A549 (cell line): ENCODE measurements around the gene ERBB2. TPM values are rescaled to one million over a fixed set of nuclear protein-coding genes. Genes with fewer than 3 reads are reported as not detected.

Source experiments
- ATAC-seq, 2 experiments: fragments of 200-7000 bp in 1 of 2; fragments of >200 bp in 1 of 2; cut with Nextera tagmentation in 1 of 2; cut with Tn5 transposase in 1 of 2; 3 replicates each; pipeline versions ENCODE4 v1.8.0 to v1.9.1; 2018 to 2020; ENCODE audit warnings: mild to moderate bottlenecking in 1 of 2, moderate library complexity in 1 of 2
- CTCF ChIA-PET: fragments of 300-600 bp; sonication (Branson Sonifier 250); formaldehyde crosslinking; extraction: SDS; loops from one replicate; lab custom pipeline; 2021; ENCODE audit warnings: antibody characterized with exemption, inconsistent platforms; lab: Yijun Ruan, JAX
- POLR2A ChIA-PET: fragments of 350-600 bp; formaldehyde crosslinking; extraction: SDS; loops from one replicate; lab custom pipeline; 2021; ENCODE audit warnings: antibody characterized with exemption, inconsistent platforms; lab: Yijun Ruan, JAX
- DNase-seq, 2 experiments: peaks; one replicate each; pipeline versions ENCODE4 v3.0.0 to v3.0.0-alpha.2; 2011 to 2016; ENCODE audit warnings: low read depth in 1 of 2, low spot score in 1 of 2
- FAIRE-seq: peaks from 2 replicates; lab custom pipeline; 2011; peaks lifted over from hg19 to GRCh38; lab: Jason Lieb, UNC
- H3K27ac ChIP-seq, 2 experiments: fragments of >200 bp; sonication (Bioruptor Twin); formaldehyde crosslinking; 3 replicates each; pipeline ENCODE4 v1.5.1; 2016 to 2017
- H3K4me1 ChIP-seq: fragments of >200 bp; sonication (Bioruptor Twin); formaldehyde crosslinking; 3 replicates; pipeline ENCODE4 v1.6.1; 2016
- H3K4me2 ChIP-seq: fragments of >200 bp; sonication (Bioruptor Twin); formaldehyde crosslinking; 3 replicates; pipeline ENCODE4 v1.6.1; 2016
- H3K4me3 ChIP-seq: fragments of >200 bp; sonication (Bioruptor Twin); formaldehyde crosslinking; 3 replicates; pipeline ENCODE4 v1.5.1; 2016
- H3K9me3 ChIP-seq: fragments of >200 bp; sonication (Bioruptor Twin); formaldehyde crosslinking; 3 replicates; pipeline ENCODE4 v1.6.1; 2016
- BCL3 ChIP-seq: fragments of >200 bp; sonication (Bioruptor Twin); formaldehyde crosslinking; IDR thresholded peaks from 3 replicates; pipeline ENCODE4 v1.6.1; 2016
- BHLHE40 ChIP-seq: IDR thresholded peaks from 2 replicates; pipeline ENCODE4 v1.6.1; 2012; ENCODE audit warnings: low read depth, low read length, inconsistent platforms
- CBX2 ChIP-seq: fragments of 200-600 bp; sonication (generic); IDR thresholded peaks from 2 replicates; pipeline ENCODE4 v1.6.1; 2016; ENCODE audit warnings: low read depth, mild to moderate bottlenecking, borderline replicate concordance
- CEBPB ChIP-seq, 2 experiments: fragments of >200 bp in 1 of 2; sonication (Bioruptor Twin) in 1 of 2; formaldehyde crosslinking in 1 of 2; IDR thresholded peaks; 2 replicates each; pipeline ENCODE4 v1.6.1; 2012 to 2016
- CHD2 ChIP-seq: fragments of 150-350 bp; IDR thresholded peaks from 2 replicates; pipeline ENCODE4 v1.6.1; 2014; ENCODE audit warnings: low read length; ENCODE audit not compliant: partially characterized antibody
- CTCF ChIP-seq: fragments of >200 bp; sonication (Bioruptor Twin); formaldehyde crosslinking; IDR thresholded peaks from 3 replicates; pipeline ENCODE4 v1.5.1; 2016
- EHF ChIP-seq: fragments of 250-450 bp; sonication (Bioruptor Pico); IDR thresholded peaks from 2 replicates; pipeline ENCODE4 v1.5.0; 2020; ENCODE audit warnings: mild to moderate bottlenecking
- EHMT2 ChIP-seq: fragments of 200-600 bp; sonication (generic); IDR thresholded peaks from 2 replicates; pipeline ENCODE4 v1.6.1; 2016; ENCODE audit warnings: antibody characterized with exemption, low read depth, mild to moderate bottlenecking, moderate library complexity
- ELK1 ChIP-seq: fragments of 150-350 bp; IDR thresholded peaks from 2 replicates; pipeline ENCODE4 v1.6.1; 2014; ENCODE audit warnings: low read depth, mild to moderate bottlenecking, low read length
- EP300 ChIP-seq, 2 experiments: fragments of >200 bp; sonication (Bioruptor Twin); formaldehyde crosslinking; IDR thresholded peaks; 2 replicates in 1 of 2; 3 replicates in 1 of 2; pipeline ENCODE4 v1.6.1; 2016 to 2017
- ESRRA ChIP-seq: fragments of 150-350 bp; IDR thresholded peaks from 2 replicates; pipeline ENCODE4 v1.6.1; 2014; ENCODE audit warnings: mild to moderate bottlenecking, low read length, borderline replicate concordance
- FOSL2 ChIP-seq, 2 experiments: fragments of 450-650 bp in 1 of 2; fragments of >200 bp in 1 of 2; sonication (Bioruptor Twin) in 1 of 2; formaldehyde crosslinking; IDR thresholded peaks; 2 replicates each; pipeline versions ENCODE4 v1.5.0 to v1.6.1; 2016 to 2020; ENCODE audit warnings: mild to moderate bottlenecking in 1 of 2, moderate library complexity in 1 of 2
- FOXS1 ChIP-seq: fragments of 250-450 bp; sonication (Bioruptor Pico); IDR thresholded peaks from 2 replicates; pipeline ENCODE4 v1.5.0; 2020; ENCODE audit warnings: mild to moderate bottlenecking, moderate library complexity
- HES2 ChIP-seq: fragments of >200 bp; sonication (Bioruptor Twin); formaldehyde crosslinking; IDR thresholded peaks from 2 replicates; pipeline ENCODE4 v1.6.1; 2016
- HEYL ChIP-seq: fragments of 250-450 bp; sonication (Bioruptor Pico); IDR thresholded peaks from 2 replicates; pipeline ENCODE4 v1.8.0; 2021; ENCODE audit warnings: mild to moderate bottlenecking, moderate library complexity
- HOXB13 ChIP-seq: fragments of 250-450 bp; sonication (Bioruptor Pico); IDR thresholded peaks from 2 replicates; pipeline ENCODE4 v1.5.0; 2020; ENCODE audit warnings: low read depth, mild to moderate bottlenecking, moderate library complexity
- KDM1A ChIP-seq: fragments of 200-600 bp; sonication (generic); IDR thresholded peaks from 2 replicates; pipeline ENCODE4 v1.6.1; 2016; ENCODE audit warnings: low read depth, mild to moderate bottlenecking
- KDM5A ChIP-seq: fragments of 200-600 bp; sonication (generic); IDR thresholded peaks from 2 replicates; pipeline ENCODE4 v1.6.1; 2016; ENCODE audit warnings: antibody characterized with exemption, mild to moderate bottlenecking
- MAX ChIP-seq: IDR thresholded peaks from 2 replicates; pipeline ENCODE4 v1.6.1; 2012
- MAZ ChIP-seq: fragments of 150-350 bp; IDR thresholded peaks from 2 replicates; pipeline ENCODE4 v1.6.1; 2014; ENCODE audit warnings: antibody characterized with exemption, low read depth, low read length, borderline replicate concordance
- NFE2L2 ChIP-seq: fragments of 150-350 bp; conservative IDR thresholded peaks from 2 replicates; pipeline ENCODE4 v1.6.1; 2014; ENCODE audit warnings: low read length
- NPAS2 ChIP-seq: fragments of 250-450 bp; sonication (Bioruptor Pico); IDR thresholded peaks from 2 replicates; pipeline ENCODE4 v1.8.0; 2022; ENCODE audit warnings: mild to moderate bottlenecking, moderate library complexity, borderline replicate concordance
- PBX3 ChIP-seq: IDR thresholded peaks from 2 replicates; pipeline ENCODE4 v1.6.1; 2012
- POLR2A ChIP-seq: IDR thresholded peaks from 2 replicates; pipeline ENCODE4 v1.6.1; 2012; ENCODE audit warnings: mild to moderate bottlenecking, low read length
- POLR2AphosphoS2 ChIP-seq: conservative IDR thresholded peaks from 2 replicates; pipeline ENCODE4 v1.6.1; 2012; ENCODE audit warnings: low read length, improper control_type of control experiment, inconsistent platforms
- RARB ChIP-seq: fragments of 250-450 bp; sonication (Bioruptor Pico); IDR thresholded peaks from 2 replicates; pipeline ENCODE4 v1.8.0; 2021; ENCODE audit warnings: mild to moderate bottlenecking, moderate library complexity
- RFX5 ChIP-seq: fragments of 450-650 bp; IDR thresholded peaks from 2 replicates; pipeline ENCODE4 v1.7.1; 2014; ENCODE audit warnings: antibody characterized with exemption, mild to moderate bottlenecking, moderate library complexity
- RNF2 ChIP-seq: fragments of 200-600 bp; sonication (generic); IDR thresholded peaks from 2 replicates; pipeline ENCODE4 v1.6.1; 2016; ENCODE audit warnings: low read depth, mild to moderate bottlenecking, antibody characterized with exemption, moderate library complexity, borderline replicate concordance
- TP53 ChIP-seq: fragments of 250-450 bp; sonication (Bioruptor Pico); IDR thresholded peaks from 2 replicates; pipeline ENCODE4 v1.5.0; 2021; ENCODE audit warnings: mild to moderate bottlenecking, moderate library complexity
- USF2 ChIP-seq: fragments of 450-650 bp; IDR thresholded peaks from 2 replicates; pipeline ENCODE4 v1.6.1; 2014; ENCODE audit warnings: antibody characterized with exemption
- ZFP36 ChIP-seq: fragments of 450-650 bp; IDR thresholded peaks from 2 replicates; pipeline ENCODE4 v1.6.1; 2014; ENCODE audit warnings: borderline replicate concordance; ENCODE audit not compliant: partially characterized antibody
- ZSCAN20 ChIP-seq: fragments of 250-450 bp; sonication (Bioruptor Pico); IDR thresholded peaks from 2 replicates; pipeline ENCODE4 v1.8.0; 2022; ENCODE audit warnings: mild to moderate bottlenecking, moderate library complexity
- WGBS: methylation state at CpG from one replicate; pipeline ENCODE4 v1.1.6; 2017; ENCODE audit errors: missing lambda C conversion rate; 5-methylcytosine and 5-hydroxymethylcytosine counted together
- polyA plus RNA-seq, 4 experiments: library from polyadenylated mRNA; depleted of rRNA in 3 of 4; stranded (reverse); fragments of >200 nt; fragmentation: RNase III in 1 of 4; extraction: RNeasy Plus Mini Kit Qiagen cat#74134 plus additional on column Dnase treatment in 1 of 4; gene quantifications; 2 replicates in 3 of 4; 3 replicates in 1 of 4; pipeline ENCODE4 v1.2.3, GENCODE V29; 2011 to 2017

The ERBB2 gene
- polyA plus RNA-seq, 2 of the 4 experiments (the other 2 are of a cell fraction): 22.4 to 32.0 TPM

- WGBS: 13% methylated on average over 10 of the region's 12 CpGs
- peaks cover 66% of the 10 kb centered on the region for H3K4me1 ChIP-seq
- TF ChIP-seq ESRRA (no peak), USF2 (no peak), POLR2AphosphoS2 (no peak), TP53 (CRISPR knock-in tag) (no peak), EHF (CRISPR knock-in tag) (no peak), BHLHE40 (no peak), NPAS2 (CRISPR knock-in tag) (no peak), RFX5 (no peak), HES2 (peak; percentile 65; the same call in 1 of the 2 replicates), KDM5A (no peak), HEYL (CRISPR knock-in tag) (no peak), MAZ (no peak), HOXB13 (CRISPR knock-in tag) (peak; percentile 25; the same call in 1 of the 2 replicates), BCL3 (peak; percentile 81; the same call in 2 of the 3 replicates), RARB (CRISPR knock-in tag) (0 out of 2 replicates have a peak, but pooled peaks have one; percentile 46), PBX3 (no peak), FOSL2 (IDR thresholded peaks at IDR 0.05) (no peak), FOSL2 (CRISPR knock-in tag; IDR thresholded peaks at IDR 0.05) (peak; percentile 88), CTCF (no peak), ZSCAN20 (CRISPR knock-in tag) (no peak), CHD2 (no peak), POLR2A (no peak), CEBPB (IDR thresholded peaks at IDR 0.05) (peak; percentile 79 to 95), EP300 (IDR thresholded peaks at IDR 0.05) (peak; percentile 29 to 61; a peak in 2 of 5 replicates), EHMT2 (no peak), NFE2L2 (no peak), FOXS1 (CRISPR knock-in tag) (no peak), ELK1 (no peak), CBX2 (no peak), MAX (peak; percentile 29; the same call in 1 of the 2 replicates), KDM1A (no peak), RNF2 (no peak), ZFP36 (no peak)
Measured at GRCh38 chr17:39702901-39703893, 3.3 kb downstream of the ERBB2 start.

More at GRCh38 chr17:39702901-39703893, 3.3 kb downstream of the ERBB2 start:
- Histone ChIP-seq H3K4me2 (peak overlapping the region; percentile 81), H3K27ac (peak overlapping the region; percentile 61 to 67), H3K4me3 (0 out of 3 replicates have a peak overlapping the region, but pooled peaks have one; percentile 4), H3K9me3 (no peaks in the 10 kb centered on the region)
- peak; percentile 52 to 70 for ATAC-seq
- peak; percentile 59 to 94 for DNase-seq
- no peak for FAIRE-seq
- ChIA-PET POLR2A (interaction anchor here (0.9 to 1.0 kb wide), 2 partner anchors 15 to 27 kb away, joined by 4 read pairs; partner anchors contain the start of genes MIEN1 and PGAP3), CTCF (interaction anchor here (0.6 to 50.7 kb wide), 9 partner anchors 11 to 66 kb away, joined by 3 to 1391 read pairs (median 4); partner anchors contain the start of genes MIEN1, PGAP3, PNMT and PPP1R1B)
